Prostate gland (tissue), 2 donors: ENCODE data around the gene SGMS2.

Experiments
- POLR2AphosphoS5 ChIP-seq: sonication (generic); formaldehyde crosslinking; IDR thresholded peaks from one replicate; pipeline ENCODE4 v1.6.1; 2017; ENCODE audit warnings: antibody characterized with exemption
- TF ChIP-seq, protein P1 (sequence below), 4 experiments: fragments of 200-600 bp in 2 of 4; fragments of 450-650 bp in 2 of 4; sonication (generic) in 2 of 4; IDR thresholded peaks; 1 replicate in 3 of 4; 2 replicates in 1 of 4; pipeline ENCODE4 v1.5.1; 2016 to 2019; ENCODE audit warnings: antibody characterized with exemption in 4 of 4, mild to moderate bottlenecking in 2 of 4, moderate library complexity in 2 of 4

DNA sequence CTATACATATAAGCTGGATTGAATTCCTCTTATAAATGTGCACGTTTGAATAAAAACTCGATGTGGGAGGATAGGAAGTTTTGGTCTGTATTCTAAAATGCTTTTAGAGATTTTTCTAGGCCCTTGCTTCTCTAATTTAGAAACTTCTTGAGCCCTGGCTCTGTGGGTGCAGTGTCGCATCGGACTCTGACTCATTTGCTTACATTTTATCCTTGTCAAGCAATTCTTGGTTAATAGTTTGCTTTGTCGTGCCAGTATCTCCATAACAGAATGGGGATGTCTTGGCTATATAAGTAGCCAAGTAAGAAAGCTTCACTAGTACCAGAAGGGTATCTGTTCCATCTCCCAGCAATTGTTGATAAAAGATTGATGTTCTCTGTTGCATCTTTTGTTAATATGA, 10.7 kb downstream of the SGMS2 start:
- TF ChIP-seq POLR2AphosphoS5 = no peak
- TF ChIP-seq, protein P1, sequence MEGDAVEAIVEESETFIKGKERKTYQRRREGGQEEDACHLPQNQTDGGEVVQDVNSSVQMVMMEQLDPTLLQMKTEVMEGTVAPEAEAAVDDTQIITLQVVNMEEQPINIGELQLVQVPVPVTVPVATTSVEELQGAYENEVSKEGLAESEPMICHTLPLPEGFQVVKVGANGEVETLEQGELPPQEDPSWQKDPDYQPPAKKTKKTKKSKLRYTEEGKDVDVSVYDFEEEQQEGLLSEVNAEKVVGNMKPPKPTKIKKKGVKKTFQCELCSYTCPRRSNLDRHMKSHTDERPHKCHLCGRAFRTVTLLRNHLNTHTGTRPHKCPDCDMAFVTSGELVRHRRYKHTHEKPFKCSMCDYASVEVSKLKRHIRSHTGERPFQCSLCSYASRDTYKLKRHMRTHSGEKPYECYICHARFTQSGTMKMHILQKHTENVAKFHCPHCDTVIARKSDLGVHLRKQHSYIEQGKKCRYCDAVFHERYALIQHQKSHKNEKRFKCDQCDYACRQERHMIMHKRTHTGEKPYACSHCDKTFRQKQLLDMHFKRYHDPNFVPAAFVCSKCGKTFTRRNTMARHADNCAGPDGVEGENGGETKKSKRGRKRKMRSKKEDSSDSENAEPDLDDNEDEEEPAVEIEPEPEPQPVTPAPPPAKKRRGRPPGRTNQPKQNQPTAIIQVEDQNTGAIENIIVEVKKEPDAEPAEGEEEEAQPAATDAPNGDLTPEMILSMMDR (IDR thresholded peaks at IDR 0.05) = no peak
